SK-N-SH treated with all-trans-retinoic acid at 6 μM for 48 hours (cell line): ENCODE results near the gene TINAGL1.

ENCODE experiments used
- BACH2 ChIP-seq: fragments of 250-450 bp; sonication (Bioruptor Pico); IDR thresholded peaks from 2 replicates; pipeline ENCODE4 v1.9.0; 2021; ENCODE audit warnings: mild to moderate bottlenecking, borderline replicate concordance
- CSRNP3 ChIP-seq: fragments of 250-450 bp; sonication (Bioruptor Pico); IDR thresholded peaks from 2 replicates; pipeline ENCODE4 v1.5.1; 2021; ENCODE audit warnings: mild to moderate bottlenecking, moderate library complexity
- GLIS3 ChIP-seq: fragments of 250-450 bp; sonication (Bioruptor Pico); IDR thresholded peaks from 2 replicates; pipeline ENCODE4 v1.5.0; 2020; ENCODE audit warnings: mild to moderate bottlenecking, moderate library complexity
- OSR1 ChIP-seq: fragments of 250-450 bp; sonication (Bioruptor Pico); IDR thresholded peaks from 2 replicates; pipeline ENCODE4 v1.8.0; 2022; ENCODE audit warnings: moderate library complexity, mild to moderate bottlenecking, inconsistent platforms
- TOX ChIP-seq: fragments of 250-450 bp; sonication (Bioruptor Pico); IDR thresholded peaks from 2 replicates; pipeline ENCODE4 v1.8.0; 2021; ENCODE audit warnings: mild to moderate bottlenecking, moderate library complexity, borderline replicate concordance
- TSHZ2 ChIP-seq: fragments of 250-450 bp; sonication (Bioruptor Pico); IDR thresholded peaks from 2 replicates; pipeline ENCODE4 v1.5.0; 2020; ENCODE audit warnings: mild to moderate bottlenecking, moderate library complexity
- ZFP3 ChIP-seq: fragments of 250-450 bp; sonication (Bioruptor Pico); IDR thresholded peaks from 2 replicates; pipeline ENCODE4 v1.5.0; 2020; ENCODE audit warnings: mild to moderate bottlenecking, moderate library complexity
- ZFP30 ChIP-seq: fragments of 450-650 bp; formaldehyde crosslinking; IDR thresholded peaks from 2 replicates; pipeline ENCODE4 v1.5.0; 2022; ENCODE audit warnings: mild to moderate bottlenecking, moderate library complexity
- ZNF565 ChIP-seq: fragments of 450-650 bp; formaldehyde crosslinking; conservative IDR thresholded peaks from 2 replicates; pipeline ENCODE4 v1.5.0; 2020; ENCODE audit warnings: low read depth, mild to moderate bottlenecking, moderate library complexity
- TF ChIP-seq, protein P1 (sequence below): fragments of 250-450 bp; sonication (Bioruptor Pico); IDR thresholded peaks from 2 replicates; pipeline ENCODE4 v1.8.0; 2020; ENCODE audit warnings: mild to moderate bottlenecking, moderate library complexity, borderline replicate concordance
- TF ChIP-seq, protein P2 (sequence below): fragments of 250-450 bp; sonication (Bioruptor Pico); IDR thresholded peaks from 2 replicates; pipeline ENCODE4 v1.8.0; 2021; ENCODE audit warnings: low read depth, mild to moderate bottlenecking, moderate library complexity, borderline replicate concordance

DNA sequence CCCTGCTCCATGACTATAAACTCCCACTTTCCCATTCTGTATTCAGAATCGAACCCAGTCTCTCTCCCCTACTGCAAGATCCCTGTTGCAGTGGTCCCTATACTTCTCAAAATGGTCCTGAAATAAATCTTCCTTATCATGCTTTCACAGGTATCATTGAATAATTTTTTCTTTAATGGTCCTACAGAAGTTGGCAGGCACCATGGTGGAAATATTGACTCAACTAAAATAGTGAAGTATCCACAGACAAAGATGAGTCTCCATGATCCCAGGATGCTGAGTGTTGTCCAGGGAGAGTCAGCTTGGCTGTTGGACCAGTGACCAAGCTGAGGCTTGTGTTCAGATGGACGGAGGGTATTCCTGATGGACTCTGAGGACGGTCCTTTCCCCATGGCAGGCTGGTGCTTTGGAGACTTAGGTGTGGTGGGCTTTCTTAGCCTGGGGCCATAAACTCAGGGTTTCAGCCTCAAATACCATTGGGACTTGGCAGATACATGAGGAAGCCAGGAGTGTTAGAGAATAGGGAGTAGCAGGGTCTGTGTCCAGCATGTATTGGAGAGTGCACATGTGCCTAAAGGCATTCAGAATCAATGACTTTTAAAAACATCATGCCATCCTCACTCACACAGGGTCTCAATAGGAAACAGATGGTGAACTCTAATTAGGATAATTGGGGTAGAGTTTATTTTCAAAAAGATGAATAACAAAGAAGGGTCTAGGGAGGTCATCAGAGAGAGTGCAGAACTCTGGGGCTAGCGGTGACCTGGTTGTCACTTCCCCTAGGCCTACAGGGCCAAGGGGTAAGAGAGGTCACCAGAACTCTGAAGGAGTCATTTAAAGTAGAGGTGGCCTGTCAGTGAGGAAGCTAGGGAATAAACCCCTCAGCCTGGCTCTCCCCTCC lies 19.8 kb downstream of the TINAGL1 start:
- TF ChIP-seq BACH2 (CRISPR knock-in tag) (no peak), OSR1 (CRISPR knock-in tag) (no peak), ZFP30 (CRISPR knock-in tag) (no peak), ZNF565 (no peak), TSHZ2 (CRISPR knock-in tag) (no peak), GLIS3 (CRISPR knock-in tag) (no peak), TOX (CRISPR knock-in tag) (no peak), ZFP3 (CRISPR knock-in tag) (no peak), CSRNP3 (CRISPR knock-in tag) (no peak)
- TF ChIP-seq, protein P1, sequence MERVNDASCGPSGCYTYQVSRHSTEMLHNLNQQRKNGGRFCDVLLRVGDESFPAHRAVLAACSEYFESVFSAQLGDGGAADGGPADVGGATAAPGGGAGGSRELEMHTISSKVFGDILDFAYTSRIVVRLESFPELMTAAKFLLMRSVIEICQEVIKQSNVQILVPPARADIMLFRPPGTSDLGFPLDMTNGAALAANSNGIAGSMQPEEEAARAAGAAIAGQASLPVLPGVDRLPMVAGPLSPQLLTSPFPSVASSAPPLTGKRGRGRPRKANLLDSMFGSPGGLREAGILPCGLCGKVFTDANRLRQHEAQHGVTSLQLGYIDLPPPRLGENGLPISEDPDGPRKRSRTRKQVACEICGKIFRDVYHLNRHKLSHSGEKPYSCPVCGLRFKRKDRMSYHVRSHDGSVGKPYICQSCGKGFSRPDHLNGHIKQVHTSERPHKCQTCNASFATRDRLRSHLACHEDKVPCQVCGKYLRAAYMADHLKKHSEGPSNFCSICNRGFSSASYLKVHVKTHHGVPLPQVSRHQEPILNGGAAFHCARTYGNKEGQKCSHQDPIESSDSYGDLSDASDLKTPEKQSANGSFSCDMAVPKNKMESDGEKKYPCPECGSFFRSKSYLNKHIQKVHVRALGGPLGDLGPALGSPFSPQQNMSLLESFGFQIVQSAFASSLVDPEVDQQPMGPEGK (CRISPR knock-in tag) = no peak
- TF ChIP-seq, protein P2, sequence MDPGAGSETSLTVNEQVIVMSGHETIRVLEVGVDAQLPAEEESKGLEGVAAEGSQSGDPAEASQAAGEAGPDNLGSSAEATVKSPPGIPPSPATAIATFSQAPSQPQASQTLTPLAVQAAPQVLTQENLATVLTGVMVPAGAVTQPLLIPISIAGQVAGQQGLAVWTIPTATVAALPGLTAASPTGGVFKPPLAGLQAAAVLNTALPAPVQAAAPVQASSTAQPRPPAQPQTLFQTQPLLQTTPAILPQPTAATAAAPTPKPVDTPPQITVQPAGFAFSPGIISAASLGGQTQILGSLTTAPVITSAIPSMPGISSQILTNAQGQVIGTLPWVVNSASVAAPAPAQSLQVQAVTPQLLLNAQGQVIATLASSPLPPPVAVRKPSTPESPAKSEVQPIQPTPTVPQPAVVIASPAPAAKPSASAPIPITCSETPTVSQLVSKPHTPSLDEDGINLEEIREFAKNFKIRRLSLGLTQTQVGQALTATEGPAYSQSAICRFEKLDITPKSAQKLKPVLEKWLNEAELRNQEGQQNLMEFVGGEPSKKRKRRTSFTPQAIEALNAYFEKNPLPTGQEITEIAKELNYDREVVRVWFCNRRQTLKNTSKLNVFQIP (CRISPR knock-in tag) = no peak
